Effector CD8-positive, alpha-beta T cell (primary cell): ENCODE data around the gene AGAP3.

Experiments used
- DNase-seq: peaks from one replicate; lab custom pipeline; 2025; lab: John Stamatoyannopoulos, UW

Gene AGAP3

GRCh38 chr7:151167197-151167961, 81.1 kb downstream of the AGAP3 start, which contains the start of gene GBX1:
Gene GBX1 (minus strand): TSS chr7:151167694. CDS start chr7:151167548, 146 bp downstream.
- DNase-seq = no peak

- DNase-seq = peak; percentile 32
Measured at GRCh38 chr7:151168003-151168786, 81.9 kb downstream of the AGAP3 start.

GRCh38 chr7:151168787-151169162, 82.5 kb downstream of the AGAP3 start:
- no peak for DNase-seq

- DNase-seq = peak; percentile 73
Measured at GRCh38 chr7:151172273-151173141, 86.2 kb downstream of the AGAP3 start.

DNA sequence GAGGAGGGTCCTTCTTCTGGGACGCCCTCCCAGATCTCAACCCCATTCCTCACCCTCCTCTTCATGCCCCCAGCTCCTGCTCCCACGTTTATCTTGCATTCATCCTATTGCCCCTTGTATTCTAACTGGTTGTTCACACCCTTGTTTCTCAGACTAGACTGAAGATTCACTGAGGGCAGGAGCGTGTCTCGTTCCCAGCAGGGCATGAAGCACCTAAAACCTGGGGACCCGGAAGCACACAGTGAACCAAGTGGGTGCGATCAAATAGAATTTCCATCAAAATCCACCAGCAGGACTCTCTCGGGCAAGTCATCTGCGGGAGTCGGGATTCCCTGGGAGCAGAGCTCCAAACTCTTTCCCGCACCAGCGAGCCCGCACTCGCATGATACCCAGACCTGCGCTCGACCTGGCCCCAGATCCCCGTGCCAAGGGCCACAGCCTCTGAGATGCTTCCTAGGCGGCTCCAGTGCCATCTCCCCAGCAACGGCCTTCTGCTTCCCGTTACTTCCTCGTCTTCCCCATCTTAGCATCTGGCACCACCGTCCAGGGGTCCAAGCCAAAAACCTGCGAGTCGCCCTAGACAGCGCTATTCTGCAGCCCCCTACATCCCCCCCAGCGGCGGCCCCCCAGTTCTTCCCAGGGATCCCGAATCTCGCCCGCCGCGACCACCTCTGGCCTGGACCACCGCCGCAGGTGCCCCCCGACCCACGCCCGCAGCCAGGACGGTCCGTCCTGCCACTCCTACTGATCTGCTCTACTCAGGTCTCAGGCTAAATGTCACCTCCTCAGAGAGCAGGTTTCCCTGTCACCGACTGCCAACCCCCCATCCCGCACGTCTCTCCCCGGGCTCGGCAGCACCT, 87.3 kb downstream of the AGAP3 start:
- DNase-seq = no peak

DNA sequence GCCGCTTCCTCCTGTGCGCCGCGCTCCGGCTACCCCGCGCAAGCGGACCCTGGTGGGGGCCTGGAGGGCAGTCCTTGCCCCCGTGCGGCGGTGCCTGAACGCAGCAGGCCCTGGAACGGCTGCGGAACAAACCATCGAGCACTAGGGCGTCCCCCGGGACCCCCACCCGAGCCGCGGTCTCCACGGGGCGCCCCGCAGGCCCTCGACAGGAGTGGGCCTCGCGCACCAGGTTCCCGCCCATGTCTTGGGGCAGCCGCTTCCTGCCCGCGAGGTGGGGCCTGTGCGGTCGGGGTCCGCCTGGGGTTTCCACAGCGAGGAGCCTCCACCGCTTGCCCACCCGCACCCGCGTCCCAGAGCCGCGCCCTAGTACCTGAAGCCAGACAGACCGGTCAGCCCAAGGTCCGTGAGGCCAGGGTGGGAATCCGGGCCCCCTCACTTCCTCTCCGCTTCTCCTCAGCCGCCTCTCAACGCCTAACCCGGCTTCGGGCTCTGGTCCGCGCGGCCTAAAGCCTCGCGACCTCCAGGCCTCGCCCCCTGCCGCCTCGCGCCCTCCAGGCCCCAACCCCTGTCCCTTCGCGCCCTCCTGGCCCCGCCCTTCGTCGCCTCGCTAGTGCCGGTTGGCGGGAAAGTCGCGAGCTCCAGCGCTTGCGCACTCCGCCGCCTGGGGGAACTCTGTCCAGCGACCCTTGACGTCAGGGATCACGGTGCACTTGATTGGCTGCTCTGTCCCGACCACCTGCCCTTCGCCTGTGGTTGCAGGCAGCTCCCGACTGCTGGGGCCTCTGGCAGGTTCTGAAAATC, 88.2 kb downstream of the AGAP3 start:
- DNase-seq = no peak

DNA sequence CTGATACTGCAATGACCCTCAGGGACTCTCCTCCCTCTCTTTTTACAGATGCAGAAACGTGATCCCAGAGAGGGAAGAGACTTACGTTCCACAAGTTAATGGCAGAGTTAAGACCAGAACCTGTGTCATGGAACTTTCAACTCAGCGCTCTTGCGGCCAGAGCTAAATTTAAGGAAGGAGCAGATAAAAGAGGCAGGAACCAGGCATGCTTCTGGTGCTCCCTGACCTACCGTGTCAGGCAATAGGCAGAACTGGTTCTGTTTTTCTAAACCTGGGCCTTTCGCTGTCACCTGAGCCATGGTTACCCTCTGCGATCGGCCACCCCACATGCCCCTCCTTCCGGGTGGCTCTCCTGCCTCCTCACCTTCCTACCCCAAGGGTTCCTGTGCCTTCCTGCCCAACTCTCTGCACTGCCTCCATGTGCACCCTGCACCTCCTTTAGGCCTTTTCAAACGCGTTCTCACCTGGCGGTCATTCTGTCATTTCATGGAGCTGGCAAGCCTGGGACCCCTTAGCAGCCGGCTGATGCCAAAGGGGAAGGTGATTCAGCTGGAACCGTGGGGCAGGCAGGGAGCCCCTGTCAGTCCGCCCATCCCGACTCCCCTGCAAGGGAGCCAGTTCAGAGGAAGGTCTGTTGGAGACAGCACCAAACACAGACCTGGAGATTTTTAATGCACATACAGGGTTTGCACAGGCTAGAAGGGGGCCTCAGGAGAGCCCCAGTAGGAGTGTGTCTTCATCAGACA, 88.9 kb downstream of the AGAP3 start:
- no peak for DNase-seq

DNA sequence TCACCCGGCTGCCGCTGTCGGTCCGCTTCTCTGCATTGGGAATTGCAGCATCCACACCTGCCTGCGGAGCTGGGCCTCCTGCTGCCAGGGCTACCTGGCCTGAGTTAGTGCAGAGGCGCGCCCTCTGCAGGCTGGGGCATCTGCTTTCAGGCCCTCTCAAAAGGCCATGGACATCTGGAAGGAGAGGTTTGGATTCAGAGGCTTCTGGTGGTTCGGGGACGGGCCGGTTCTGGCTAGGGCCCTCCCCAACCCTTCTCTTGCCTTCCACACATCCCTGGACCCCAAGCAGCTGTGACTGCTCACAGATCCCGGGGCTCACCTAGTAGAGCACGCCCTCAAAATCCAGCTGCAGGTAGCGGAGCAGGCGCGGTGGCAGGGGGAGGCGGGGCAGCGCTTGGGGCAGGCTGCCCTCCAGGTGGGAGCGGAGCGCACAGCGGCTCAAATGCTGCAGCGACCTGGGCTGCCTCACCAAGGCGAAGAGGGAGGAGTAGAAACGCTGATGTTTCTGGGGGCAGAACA, 89.6 kb downstream of the AGAP3 start:
- no peak for DNase-seq

DNA sequence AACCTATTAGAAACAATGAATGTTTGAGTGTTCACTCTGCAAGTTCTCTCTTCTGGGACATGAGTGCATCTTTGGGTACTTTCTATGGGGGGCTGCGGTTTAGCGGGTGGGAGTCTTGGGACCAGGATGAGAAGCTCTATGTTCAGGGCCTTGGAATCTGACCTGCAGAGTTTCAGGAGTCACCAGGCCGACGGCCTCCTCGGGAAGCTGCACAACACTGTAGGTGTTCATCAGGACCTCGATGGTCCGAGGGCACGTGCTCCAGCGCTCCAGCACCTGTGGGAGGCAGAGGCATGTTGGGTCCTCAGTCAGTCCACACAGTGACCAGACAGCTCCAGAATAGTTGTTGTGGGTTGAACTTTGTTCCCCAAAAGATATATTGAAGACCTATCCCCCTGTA, 90.1 kb downstream of the AGAP3 start:
- DNase-seq = no peak

GRCh38 chr7:151177310-151177709, 91.0 kb downstream of the AGAP3 start:
- DNase-seq = no peak

DNA sequence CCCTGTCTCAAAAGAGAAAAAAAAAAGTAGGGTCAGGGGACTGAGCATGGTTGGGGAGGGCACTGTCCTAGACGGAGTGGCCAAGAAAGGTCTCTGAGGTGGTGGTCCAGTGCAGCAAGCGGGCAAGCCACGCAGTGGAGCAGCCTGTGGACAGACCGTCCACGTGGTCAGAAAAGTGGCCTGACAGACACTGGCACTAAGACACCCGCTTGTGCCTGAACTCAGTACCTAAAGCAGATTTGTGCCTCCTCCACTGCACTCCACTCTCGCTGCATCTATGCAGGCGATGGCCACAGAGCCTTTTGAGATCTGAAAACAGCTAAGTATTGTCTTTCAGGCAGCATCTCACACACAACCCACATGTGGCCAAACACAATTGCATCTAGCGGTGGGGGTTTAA, 92.0 kb downstream of the AGAP3 start:
- no peak for DNase-seq

DNA sequence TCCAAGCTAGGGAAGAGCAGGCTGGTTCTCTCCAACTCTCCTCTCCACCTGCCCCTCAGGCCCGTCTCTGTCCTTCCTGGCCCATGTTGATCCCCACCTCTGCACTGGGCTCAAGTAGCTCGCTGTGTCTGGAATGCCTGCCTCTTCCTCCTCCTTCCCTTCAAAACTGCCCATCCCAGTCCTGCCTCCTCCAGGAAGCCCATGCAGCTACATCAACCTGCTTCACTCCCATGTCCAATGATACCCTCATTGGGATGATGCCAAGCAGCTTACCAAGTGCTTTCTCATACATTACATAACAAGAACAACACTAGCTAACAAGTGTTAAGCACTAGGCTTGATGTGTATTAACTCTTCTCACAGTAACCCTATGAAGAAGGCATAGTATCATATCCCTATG, 92.6 kb downstream of the AGAP3 start:
- DNase-seq = no peak

GRCh38 chr7:151179287-151179860, 93.1 kb downstream of the AGAP3 start:
- DNase-seq = no peak

GRCh38 chr7:151179946-151180345, 93.7 kb downstream of the AGAP3 start:
- no peak for DNase-seq

DNA sequence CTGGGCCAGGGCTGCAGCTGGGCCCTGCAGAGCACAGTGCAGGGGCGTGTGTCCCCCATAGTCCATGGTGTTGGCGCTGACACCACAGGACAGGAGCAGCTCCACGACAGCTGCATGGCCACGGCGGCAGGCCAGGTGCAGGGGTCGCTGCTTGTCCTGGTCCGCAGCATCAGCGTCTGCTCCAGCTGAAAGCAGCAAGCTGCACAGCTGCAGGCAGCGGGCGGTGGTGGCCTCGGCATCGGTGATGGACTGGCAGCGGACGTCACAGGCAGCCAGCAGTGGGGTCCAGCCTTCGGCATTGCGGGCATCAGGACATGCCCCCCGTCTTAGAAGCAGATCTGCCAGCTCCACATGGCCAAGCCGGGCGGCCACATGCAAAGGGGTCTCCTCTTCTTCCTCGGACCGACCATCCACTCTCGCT, 94.7 kb downstream of the AGAP3 start:
- no peak for DNase-seq

DNA sequence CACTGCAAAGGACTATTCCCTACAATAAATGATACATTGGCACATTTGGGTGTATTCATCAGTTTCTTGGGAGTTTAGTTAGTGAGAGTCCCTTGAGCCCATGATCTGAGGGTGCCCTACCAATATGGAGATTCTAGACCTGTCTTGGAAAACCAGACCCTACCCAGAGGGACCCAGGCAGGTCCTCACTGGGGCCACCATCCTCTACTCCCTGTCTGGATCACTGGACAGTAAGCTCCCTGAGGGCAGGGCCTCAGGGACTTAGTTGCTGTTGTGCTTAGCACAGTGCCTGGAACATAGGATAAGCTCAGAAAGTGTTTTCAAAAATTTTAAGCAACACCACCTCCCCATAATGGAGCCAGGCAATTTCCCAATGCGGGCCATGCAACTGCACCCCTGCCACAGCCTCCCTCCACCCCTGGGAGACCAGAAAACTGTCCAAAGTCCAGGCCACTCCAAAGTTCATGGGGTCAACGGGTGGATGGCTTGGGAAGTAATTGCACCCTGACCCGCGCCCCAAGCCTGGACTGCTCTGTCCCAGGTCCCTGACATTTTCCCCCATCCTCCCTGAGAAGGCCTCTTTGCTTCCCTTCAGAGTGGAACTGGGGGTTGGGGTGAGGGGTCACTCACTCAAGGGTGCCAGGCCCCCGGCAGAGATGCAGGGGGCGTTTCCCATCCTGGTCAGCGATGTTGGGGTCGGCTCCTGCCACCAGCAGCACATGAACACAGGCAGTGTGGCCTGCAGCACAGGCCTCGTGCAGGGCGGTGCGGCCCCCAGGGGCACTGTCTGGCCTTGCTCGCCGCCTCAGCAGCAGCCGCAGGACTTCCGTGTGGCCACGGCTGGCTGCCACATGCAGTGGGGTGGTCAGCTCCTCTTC, 99.7 kb downstream of the AGAP3 start:
- DNase-seq = no peak

DNA sequence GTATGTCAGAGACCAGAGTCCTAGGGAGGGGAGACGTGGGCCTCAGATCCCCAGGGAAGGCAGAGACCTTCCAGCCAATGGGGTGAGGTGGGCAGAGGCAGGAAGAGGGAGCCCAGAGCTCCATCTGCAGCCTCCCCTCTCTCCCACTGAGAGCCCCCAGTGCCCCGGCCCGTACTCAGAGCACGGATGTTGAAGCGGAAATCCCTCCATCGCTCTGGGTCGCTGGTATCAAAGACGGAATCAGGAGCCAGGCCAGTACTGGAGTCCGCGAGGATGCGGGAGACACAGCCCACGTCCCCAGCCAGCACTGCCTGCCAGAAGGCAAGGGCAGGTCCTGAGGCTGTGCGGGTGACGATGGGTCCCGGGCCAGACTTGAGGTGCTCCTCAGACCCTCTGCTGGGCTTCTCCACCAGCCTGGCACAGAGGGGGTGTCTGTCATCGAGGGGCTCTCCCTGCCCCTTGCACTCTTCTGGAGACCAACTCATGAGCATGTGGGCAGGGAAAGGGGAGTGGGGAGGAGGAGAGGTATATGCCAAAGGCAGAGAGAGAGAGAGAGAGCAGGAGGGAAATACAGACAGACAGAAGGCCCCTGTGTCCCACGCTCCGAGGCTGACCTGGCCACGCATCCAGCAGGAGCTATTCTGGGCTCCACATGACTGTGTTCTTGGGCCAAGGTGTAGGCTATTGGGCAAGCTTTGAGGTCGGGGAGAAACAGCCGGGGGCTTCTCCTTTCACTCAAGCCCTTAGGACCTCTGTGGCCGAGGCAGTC, 100.5 kb downstream of the AGAP3 start, which contains the start of gene ASB10:
ASB10 (minus strand) TSS at position 611 of the 769 bp plus-strand sequence; CDS start at position 491, 120 bp downstream.
- DNase-seq = no peak
